Liver (tissue), 3 donors: ENCODE results near the gene MYL7.

Experiments used
- ATF3 ChIP-seq: IDR thresholded peaks from 2 replicates; pipeline ENCODE4 v1.6.1; 2016; ENCODE audit warnings: antibody characterized with exemption
- FOXA1 ChIP-seq: IDR thresholded peaks from 2 replicates; pipeline ENCODE4 v1.6.1; 2016; ENCODE audit warnings: antibody characterized with exemption
- GABPA ChIP-seq, 2 donors: IDR thresholded peaks in 1 of 2; conservative IDR thresholded peaks in 1 of 2; 2 replicates each; pipeline ENCODE4 v1.6.1; 2016; ENCODE audit warnings: antibody characterized with exemption in 2 of 2, mild to moderate bottlenecking in 1 of 2, moderate library complexity in 1 of 2
- RAD21 ChIP-seq, 2 donors: IDR thresholded peaks; 2 replicates each; pipeline ENCODE4 v1.6.1; 2016; ENCODE audit warnings: antibody characterized with exemption in 2 of 2, mild to moderate bottlenecking in 2 of 2
- RXRA ChIP-seq, 2 donors: IDR thresholded peaks; 2 replicates each; pipeline ENCODE4 v1.6.1; 2017 to 2018; ENCODE audit warnings: antibody characterized with exemption in 2 of 2, mild to moderate bottlenecking in 1 of 2
- TAF1 ChIP-seq: conservative IDR thresholded peaks from 2 replicates; pipeline ENCODE4 v1.6.1; 2016; ENCODE audit warnings: antibody characterized with exemption, mild to moderate bottlenecking
- TF ChIP-seq, protein P1 (sequence below): fragments of 150-350 bp; IDR thresholded peaks from 2 replicates; pipeline ENCODE4 v1.5.1; 2017; ENCODE audit warnings: improper control_type of control experiment, low read depth, low read length; ENCODE audit not compliant: missing input control
- donor health status: healthy.
- donor health status: healthy.

DNA sequence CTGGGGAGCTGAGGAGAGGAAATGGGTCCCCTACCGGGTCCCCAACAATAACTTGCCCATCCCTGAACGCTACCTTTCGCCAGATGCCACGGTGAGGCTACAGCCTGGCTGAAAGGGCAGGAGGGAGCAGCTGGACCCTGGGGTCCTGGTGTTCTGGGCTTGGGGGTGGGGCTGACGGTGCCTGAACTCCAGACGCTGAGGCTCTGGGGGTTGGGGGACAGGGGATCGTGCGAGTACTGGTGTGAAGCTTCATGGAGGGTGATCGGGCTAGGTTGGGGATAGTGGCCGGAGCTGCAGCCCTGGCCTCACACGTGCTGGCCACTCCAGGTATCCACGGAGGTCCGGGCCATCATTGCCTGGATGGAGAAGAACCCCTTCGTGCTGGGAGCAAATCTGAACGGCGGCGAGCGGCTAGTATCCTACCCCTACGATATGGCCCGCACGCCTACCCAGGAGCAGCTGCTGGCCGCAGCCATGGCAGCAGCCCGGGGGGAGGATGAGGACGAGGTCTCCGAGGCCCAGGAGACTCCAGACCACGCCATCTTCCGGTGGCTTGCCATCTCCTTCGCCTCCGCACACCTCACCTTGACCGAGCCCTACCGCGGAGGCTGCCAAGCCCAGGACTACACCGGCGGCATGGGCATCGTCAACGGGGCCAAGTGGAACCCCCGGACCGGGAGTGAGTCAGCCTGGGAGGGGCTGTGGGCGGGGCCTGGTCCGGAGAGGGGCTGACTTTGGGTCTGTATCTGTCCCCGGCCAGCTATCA lies 28.7 kb downstream of the MYL7 start:
- TF ChIP-seq, protein P1, sequence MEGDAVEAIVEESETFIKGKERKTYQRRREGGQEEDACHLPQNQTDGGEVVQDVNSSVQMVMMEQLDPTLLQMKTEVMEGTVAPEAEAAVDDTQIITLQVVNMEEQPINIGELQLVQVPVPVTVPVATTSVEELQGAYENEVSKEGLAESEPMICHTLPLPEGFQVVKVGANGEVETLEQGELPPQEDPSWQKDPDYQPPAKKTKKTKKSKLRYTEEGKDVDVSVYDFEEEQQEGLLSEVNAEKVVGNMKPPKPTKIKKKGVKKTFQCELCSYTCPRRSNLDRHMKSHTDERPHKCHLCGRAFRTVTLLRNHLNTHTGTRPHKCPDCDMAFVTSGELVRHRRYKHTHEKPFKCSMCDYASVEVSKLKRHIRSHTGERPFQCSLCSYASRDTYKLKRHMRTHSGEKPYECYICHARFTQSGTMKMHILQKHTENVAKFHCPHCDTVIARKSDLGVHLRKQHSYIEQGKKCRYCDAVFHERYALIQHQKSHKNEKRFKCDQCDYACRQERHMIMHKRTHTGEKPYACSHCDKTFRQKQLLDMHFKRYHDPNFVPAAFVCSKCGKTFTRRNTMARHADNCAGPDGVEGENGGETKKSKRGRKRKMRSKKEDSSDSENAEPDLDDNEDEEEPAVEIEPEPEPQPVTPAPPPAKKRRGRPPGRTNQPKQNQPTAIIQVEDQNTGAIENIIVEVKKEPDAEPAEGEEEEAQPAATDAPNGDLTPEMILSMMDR = no peak
- TF ChIP-seq RXRA (IDR thresholded peaks at IDR 0.05) = no peak
- TF ChIP-seq RAD21 (IDR thresholded peaks at IDR 0.05) = no peak
- no peak for TF ChIP-seq TAF1
- no peak for TF ChIP-seq GABPA (IDR thresholded peaks at IDR 0.05 in 1 of 2, conservative IDR thresholded peaks at IDR 0.05 in 1 of 2)
- TF ChIP-seq ATF3 = no peak
- TF ChIP-seq FOXA1 = no peak
